HepG2 (cell line): ENCODE measurements around the gene SLC25A45. TPM values are rescaled to one million over a fixed set of nuclear protein-coding genes. Genes with fewer than 3 reads are reported as not detected.
A peak's percentile ranks its signal among the peaks of the same experiment; 100 is the strongest.

Experiments used
- ARNT2 ChIP-seq: sonication (generic); formaldehyde crosslinking; IDR thresholded peaks from 2 replicates; pipeline ENCODE4 v1.8.0; 2022; ENCODE audit warnings: mild to moderate bottlenecking, low read depth, missing genetic modification reagents, moderate library complexity
- ATF7 ChIP-seq, 2 experiments: fragments of 450-650 bp in 1 of 2; sonication (generic) in 1 of 2; formaldehyde crosslinking in 1 of 2; IDR thresholded peaks; 2 replicates each; pipeline versions ENCODE4 v1.4.0 to v1.6.1; 2016 to 2020; ENCODE audit warnings: antibody characterized with exemption in 1 of 2, mild to moderate bottlenecking in 1 of 2, missing genetic modification reagents in 1 of 2
- CERS6 ChIP-seq: sonication (generic); formaldehyde crosslinking; IDR thresholded peaks from 2 replicates; pipeline ENCODE4 v1.5.0; 2020; ENCODE audit warnings: missing genetic modification reagents
- FOSL2 ChIP-seq: sonication (generic); formaldehyde crosslinking; IDR thresholded peaks from 2 replicates; pipeline ENCODE4 v1.4.0; 2020; ENCODE audit warnings: missing genetic modification reagents
- FOXC1 ChIP-seq: sonication (generic); formaldehyde crosslinking; IDR thresholded peaks from 2 replicates; pipeline ENCODE4 v1.8.0; 2022; ENCODE audit warnings: mild to moderate bottlenecking, missing genetic modification reagents, borderline replicate concordance
- FOXO1 ChIP-seq: sonication (generic); formaldehyde crosslinking; IDR thresholded peaks from 2 replicates; pipeline ENCODE4 v1.4.0; 2020; ENCODE audit warnings: missing genetic modification reagents
- GATAD2A ChIP-seq: IDR thresholded peaks from 2 replicates; pipeline ENCODE4 v1.6.1; 2016
- KLF11 ChIP-seq: IDR thresholded peaks from 2 replicates; pipeline ENCODE4 v1.6.1; 2016; ENCODE audit warnings: missing compliant biosample characterization
- KLF6 ChIP-seq: IDR thresholded peaks from 2 replicates; pipeline ENCODE4 v1.8.0; 2016; ENCODE audit warnings: missing biosample characterization, missing genetic modification reagents
- MAF1 ChIP-seq: sonication (generic); formaldehyde crosslinking; IDR thresholded peaks from 2 replicates; pipeline ENCODE4 v1.5.0; 2020; ENCODE audit warnings: missing genetic modification reagents, borderline replicate concordance
- NR0B2 ChIP-seq: sonication (generic); formaldehyde crosslinking; IDR thresholded peaks from 2 replicates; pipeline ENCODE4 v1.4.0; 2020; ENCODE audit warnings: mild to moderate bottlenecking, missing genetic modification reagents
- RFX3 ChIP-seq: IDR thresholded peaks from 2 replicates; pipeline ENCODE4 v1.6.1; 2016; ENCODE audit warnings: missing biosample characterization, missing genetic modification reagents
- TERF1 ChIP-seq: sonication (generic); formaldehyde crosslinking; IDR thresholded peaks from 2 replicates; pipeline ENCODE4 v1.8.0; 2022; ENCODE audit warnings: mild to moderate bottlenecking, missing genetic modification reagents, moderate library complexity
- ZFP36L1 ChIP-seq: sonication (generic); formaldehyde crosslinking; IDR thresholded peaks from 2 replicates; pipeline ENCODE4 v1.8.0; 2022; ENCODE audit warnings: mild to moderate bottlenecking, missing genetic modification reagents, moderate library complexity
- ZKSCAN1 ChIP-seq: fragments of 150-350 bp; IDR thresholded peaks from 2 replicates; pipeline ENCODE4 v1.6.1; 2014; ENCODE audit warnings: low read length
- ZNF18 ChIP-seq: sonication (generic); formaldehyde crosslinking; IDR thresholded peaks from 2 replicates; pipeline ENCODE4 v1.8.0; 2022; ENCODE audit warnings: mild to moderate bottlenecking, missing genetic modification reagents; ENCODE audit not compliant: insufficient replicate concordance
- ZNF460 ChIP-seq: sonication (generic); formaldehyde crosslinking; IDR thresholded peaks from 2 replicates; pipeline ENCODE4 v1.5.1; 2020; ENCODE audit warnings: missing genetic modification reagents, mild to moderate bottlenecking, borderline replicate concordance
- ZNF512B ChIP-seq: sonication (generic); formaldehyde crosslinking; IDR thresholded peaks from 2 replicates; pipeline ENCODE4 v1.5.1; 2020; ENCODE audit warnings: missing genetic modification reagents, mild to moderate bottlenecking, borderline replicate concordance
- ZNF550 ChIP-seq: sonication (generic); formaldehyde crosslinking; IDR thresholded peaks from 2 replicates; pipeline ENCODE4 v1.4.0; 2020; ENCODE audit warnings: mild to moderate bottlenecking, missing genetic modification reagents, borderline replicate concordance
- ZNF614 ChIP-seq: IDR thresholded peaks from 2 replicates; pipeline ENCODE4 v1.6.1; 2018; ENCODE audit warnings: missing biosample characterization, missing genetic modification reagents, inconsistent platforms, borderline replicate concordance
- ZNF841 ChIP-seq: sonication (generic); formaldehyde crosslinking; IDR thresholded peaks from 2 replicates; pipeline ENCODE4 v1.8.1; 2023; ENCODE audit warnings: missing genetic modification reagents, borderline replicate concordance
- ZUFSP ChIP-seq: sonication (generic); formaldehyde crosslinking; IDR thresholded peaks from 2 replicates; pipeline ENCODE4 v1.9.0; 2021; ENCODE audit warnings: missing genetic modification reagents, mild to moderate bottlenecking, borderline replicate concordance
- polyA plus RNA-seq, 8 experiments: library from polyadenylated mRNA; depleted of rRNA in 3 of 8; stranded (reverse) in 7 of 8; unstranded in 1 of 8; fragments of >200 nt; fragmentation: Illumina TruSeq in 4 of 8; extraction: Trizol in 4 of 8; gene quantifications; 2 replicates each; pipeline versions ENCODE4 v1.2.1 to v1.2.3, GENCODE V29; 2011 to 2016; ENCODE audit warnings: low read depth in 4 of 8, missing spikeins in 1 of 8, mixed read lengths in 1 of 8; ENCODE audit not compliant: insufficient read depth in 1 of 8
- total RNA-seq, 5 experiments: library from RNA; depleted of rRNA; stranded (reverse); fragments of >200 nt; fragmentation: Illumina TruSeq; extraction: Trizol; gene quantifications; 2 replicates each; pipeline ENCODE4 v1.2.3, GENCODE V29; 2016; ENCODE audit warnings: low read depth in 1 of 5

Gene SLC25A45
- total and polyA plus RNA-seq, 2 of the 13 experiments (the other 11 are each of a cell fraction or from before 2014, with no cell fraction given): 1.2 to 3.4 TPM

GRCh38 chr11:65357856-65358356, 24.5 kb downstream of the SLC25A45 start (continued):
- TF ChIP-seq ZFP36L1 (CRISPR knock-in tag) (no peak), FOXO1 (CRISPR knock-in tag) (no peak; the same call in 1 of the 2 replicates), ARNT2 (CRISPR knock-in tag) (no peak), ZKSCAN1 (no peak), ZNF460 (CRISPR knock-in tag) (no peak), ZNF550 (no peak), KLF6 (no peak), GATAD2A (CRISPR knock-in tag) (peak; percentile 78), RFX3 (no peak), FOSL2 (CRISPR knock-in tag) (peak; percentile 39; the same call in 1 of the 2 replicates), NR0B2 (no peak), ZNF614 (no peak), ATF7 (IDR thresholded peaks at IDR 0.05) (peak; percentile 20; the same call in 1 of the 2 replicates), ATF7 (CRISPR knock-in tag; IDR thresholded peaks at IDR 0.05) (no peak), ZNF512B (no peak), CERS6 (CRISPR knock-in tag) (no peak), TERF1 (CRISPR knock-in tag) (no peak), ZUFSP (no peak), ZNF841 (CRISPR knock-in tag) (no peak), FOXC1 (CRISPR knock-in tag) (no peak), ZNF18 (CRISPR knock-in tag) (no peak), MAF1 (CRISPR knock-in tag) (no peak), KLF11 (CRISPR knock-in tag) (no peak)
